ENCODE measurements around the gene LENG8. TPM values are rescaled to one million over a fixed set of nuclear protein-coding genes. Genes with fewer than 3 reads are reported as not detected.
A peak's percentile ranks its signal among the peaks of the same experiment; 100 is the strongest.
"Not testable (repeated sequence)": the region's sequence is repeated elsewhere in the genome, so short reads cannot be mapped to it uniquely, and the experiment has no call there.

LENG8 gene
- total and polyA plus RNA-seq, 10 of the 15 experiments (the other 5 are each of a cell fraction or from before 2014, with no cell fraction given): 2.3 to 145 (median 34.4) TPM

DNA sequence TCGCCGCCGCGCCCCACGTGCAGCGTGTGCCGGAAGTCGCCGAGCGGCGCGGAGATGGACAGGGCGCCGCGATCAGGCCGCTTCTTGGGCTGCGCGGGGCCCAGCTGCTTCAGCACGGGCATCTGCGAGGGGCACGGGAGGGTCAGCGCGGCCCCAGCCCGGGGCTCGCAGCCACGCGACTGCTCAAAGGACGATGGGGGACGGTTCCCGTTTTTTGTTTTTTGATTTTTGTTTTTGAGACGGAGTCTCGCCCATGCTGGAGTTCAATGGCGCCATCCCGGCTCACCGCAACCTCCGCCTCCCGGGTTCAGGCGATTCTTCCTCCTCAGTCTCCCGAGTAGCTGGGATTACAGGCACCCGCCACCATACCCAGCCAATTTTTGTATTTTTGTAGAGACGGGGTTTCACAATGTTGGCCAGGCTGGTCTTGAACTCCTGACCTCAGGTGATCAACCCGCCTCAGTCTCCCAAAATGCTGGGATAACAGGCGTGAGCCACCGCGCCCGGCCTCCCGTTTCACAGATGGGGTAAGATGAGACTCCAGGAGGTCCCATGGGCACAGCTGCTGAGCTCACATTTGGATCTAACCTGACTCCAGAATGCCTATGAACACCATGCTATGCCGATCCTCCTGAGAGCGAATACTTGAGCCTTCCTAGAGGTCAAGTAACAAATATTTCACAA, 16.6 kb downstream of the LENG8 start:
- no TSS peak for BruUV-seq (replicated peaks)
- intact Hi-C loops (cut with micrococcal nuclease; ENCODE audit: unreplicated experiment): no loop called here
- H3K27me3 ChIP-seq (replicated peaks in 1 of 2; ENCODE audit: control insufficient read depth in 2 of 2, insufficient read depth in 2 of 2, low read length in 1 of 2): no peaks in the 10 kb centered on the region
- H3K9me3 ChIP-seq (replicated peaks; ENCODE audit: control insufficient read depth, insufficient read depth, low read length): no peaks in the 10 kb centered on the region
- H3K27ac ChIP-seq (ENCODE audit: control insufficient read depth, insufficient read depth): no peak overlapping the region
- no peak overlapping the region for H3K9ac ChIP-seq (ENCODE audit: control insufficient read depth, insufficient read depth, low read length)
- RAD21 ChIA-PET (ENCODE audit: unreplicated experiment): no interaction called here
- peaks cover 12% of the 10 kb centered on the region for H3K4me1 ChIP-seq (ENCODE audit: control insufficient read depth, insufficient read depth, low read length)
- CTCF ChIA-PET: interaction anchor here (1.3 to 1.5 kb wide), 2 partner anchors 13 to 17 kb away, joined by 4 to 7 read pairs; partner anchors contain the start of gene LENG8
- no peak overlapping the region for H2AFZ ChIP-seq (ENCODE audit: control insufficient read depth, low read depth, low read length)
- ATAC-seq (no peak), FAIRE-seq (no peak), DNase-seq (ENCODE audit: low read depth, low spot score) (no peak)
- H3K36me3 ChIP-seq (ENCODE audit: control insufficient read depth in 2 of 2, insufficient read depth in 2 of 2, low read length in 1 of 2): peaks cover 0 to 11% of the 10 kb centered on the region in 2 experiments; a peak in 2 of 4 replicates
- H3K79me2 ChIP-seq (ENCODE audit: control insufficient read depth, insufficient read depth, low read length): peaks cover 14% of the 10 kb centered on the region
- SMC1A ChIA-PET (ENCODE audit: uncharacterized antibody, unreplicated experiment): no interaction called here
- H3K4me2 ChIP-seq (ENCODE audit: control insufficient read depth, insufficient read depth): no peak overlapping the region
- no peak overlapping the region for H3K4me3 ChIP-seq
- WGBS (ENCODE audit: insufficient coverage, insufficient replicate concordance, low lambda C conversion rate, missing lambda C conversion rate): 97% methylated on average over 42 of the region's 49 CpGs
- POLR2A ChIA-PET: interaction anchor here (1.3 kb wide), 1 partner anchor 17 kb away, joined by 4 read pairs; the partner anchor contains the start of gene LENG8
- TF ChIP-seq ZZZ3 (IDR thresholded peaks at IDR 0.05; ENCODE audit: control insufficient read depth, insufficient read length, low read depth) (no peak), IKZF2 (IDR thresholded peaks at IDR 0.05) (no peak), WRNIP1 (IDR thresholded peaks at IDR 0.05; ENCODE audit: borderline replicate concordance, low read depth, low read length) (no peak), FOXK2 (IDR thresholded peaks at IDR 0.05) (no peak), MLLT1 (IDR thresholded peaks at IDR 0.05) (peak; percentile 51; the same call in 1 of the 2 replicates), SUZ12 (IDR thresholded peaks at IDR 0.05; ENCODE audit: unreplicated experiment) (no peak), IRF5 (IDR thresholded peaks at IDR 0.05; ENCODE audit: borderline replicate concordance) (no peak)
- no peaks in the 10 kb centered on the region for H4K20me1 ChIP-seq (ENCODE audit: control insufficient read depth, insufficient read depth)
- in situ Hi-C loops (cut with MboI): loop anchor here (10.0 kb wide), 1 partner anchor 1189 kb away; the partner anchor contains the start of gene U2AF2

DNA sequence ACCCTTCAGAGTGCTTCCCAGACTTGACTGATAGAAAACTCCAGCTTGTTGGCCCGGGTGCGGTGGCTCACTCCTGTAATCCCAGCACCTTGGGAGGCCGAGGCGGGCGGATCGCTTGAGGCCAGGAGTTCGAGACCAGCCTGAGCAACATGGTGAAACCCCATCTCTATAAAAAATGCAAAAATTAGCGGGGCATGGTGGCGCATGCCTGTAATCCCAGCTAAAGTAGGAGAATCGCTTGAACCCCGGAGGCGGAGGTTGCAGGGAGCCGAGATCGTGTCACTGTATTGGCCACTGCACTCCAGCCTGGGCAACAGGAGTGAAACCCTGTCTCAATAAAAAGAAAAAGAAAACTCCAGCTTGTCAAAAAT, 17.1 kb downstream of the LENG8 start:
- Histone ChIP-seq H3K4me1 (ENCODE audit: control insufficient read depth, insufficient read depth, low read length) (peaks cover 15% of the 10 kb centered on the region), H3K79me2 (ENCODE audit: control insufficient read depth, insufficient read depth, low read length) (peaks cover 14% of the 10 kb centered on the region)
- WGBS (ENCODE audit: insufficient coverage, insufficient replicate concordance, low lambda C conversion rate, missing lambda C conversion rate): 68% methylated on average over 14 of the region's 14 CpGs
- ChIA-PET POLR2A (interaction anchor here (1.3 kb wide), 1 partner anchor 18 kb away, joined by 4 read pairs; the partner anchor contains the start of gene LENG8), CTCF (interaction anchor here (1.3 to 1.5 kb wide), 2 partner anchors 12 to 17 kb away, joined by 4 to 7 read pairs; partner anchors contain the start of gene LENG8)
- H3K4me3 ChIP-seq; intact Hi-C loops (cut with micrococcal nuclease; ENCODE audit: unreplicated experiment); DNase-seq (ENCODE audit: low read depth, low spot score); FAIRE-seq; RAD21 ChIA-PET (ENCODE audit: unreplicated experiment); H3K36me3 ChIP-seq (ENCODE audit: control insufficient read depth in 2 of 2, insufficient read depth in 2 of 2, low read length in 1 of 2); H3K27me3 ChIP-seq (replicated peaks in 1 of 2; ENCODE audit: control insufficient read depth in 2 of 2, insufficient read depth in 2 of 2, low read length in 1 of 2); SMC1A ChIA-PET (ENCODE audit: uncharacterized antibody, unreplicated experiment); H3K4me2 ChIP-seq (ENCODE audit: control insufficient read depth, insufficient read depth); H3K9me3 ChIP-seq (replicated peaks; ENCODE audit: control insufficient read depth, insufficient read depth, low read length); H3K27ac ChIP-seq (ENCODE audit: control insufficient read depth, insufficient read depth); H3K9ac ChIP-seq (ENCODE audit: control insufficient read depth, insufficient read depth, low read length); BruUV-seq (replicated peaks); ATAC-seq; H2AFZ ChIP-seq (ENCODE audit: control insufficient read depth, low read depth, low read length); H4K20me1 ChIP-seq (ENCODE audit: control insufficient read depth, insufficient read depth): not testable (repeated sequence)
- in situ Hi-C loops (cut with MboI): loop anchor here (10.0 kb wide), 1 partner anchor 1189 kb away; the partner anchor contains the start of gene U2AF2

All from GM12878 (cell line).